ENCODE measurements around the gene ASPDH.

Gene ASPDH

DNA sequence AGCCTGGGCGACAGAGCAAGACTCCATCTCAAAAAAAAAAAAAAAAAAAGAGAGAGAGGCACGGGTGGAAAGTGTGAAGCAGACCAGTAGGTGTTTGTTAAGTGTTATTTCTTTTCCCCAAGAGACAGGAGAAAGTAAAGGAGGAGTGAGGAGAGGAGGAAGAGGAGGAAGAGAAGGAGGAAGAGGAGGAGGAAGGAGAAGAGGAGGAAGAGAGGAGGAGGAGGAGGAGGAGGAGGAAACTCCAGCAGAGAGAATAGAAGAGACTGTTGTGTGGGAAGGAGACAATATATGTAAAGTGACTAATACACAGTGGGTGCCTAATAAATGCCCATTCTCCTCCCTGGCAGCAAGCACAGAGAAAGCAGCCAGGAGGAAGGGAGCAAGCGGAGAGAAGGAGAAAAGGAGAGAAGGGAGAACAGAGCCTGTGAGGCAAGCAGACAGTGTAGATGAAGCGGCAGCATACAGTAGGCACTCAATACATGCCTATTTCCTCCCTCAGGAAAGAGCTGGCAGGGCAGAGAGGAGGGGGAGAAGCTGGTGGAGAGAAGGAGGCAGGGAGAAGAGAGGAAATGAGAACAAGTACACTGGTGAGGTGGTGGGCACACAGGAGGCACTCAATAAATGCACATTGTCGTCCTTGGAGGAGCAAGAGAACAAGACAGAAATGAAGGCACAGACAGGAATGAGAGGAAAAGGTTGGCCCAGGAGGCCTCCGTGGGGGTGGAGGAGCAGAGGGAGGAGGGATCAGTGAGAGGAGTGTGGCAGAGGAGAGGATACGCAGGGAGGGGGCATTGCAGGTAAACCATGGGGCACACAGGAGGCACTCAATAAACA is 19.3 kb downstream of the ASPDH start:
- no peak for DNase-seq

GRCh38 chr19:50493171-50493570 is 20.5 kb downstream of the ASPDH start:
- DNase-seq: no peak

GRCh38 chr19:50492303-50493052 is 21.2 kb downstream of the ASPDH start:
- DNase-seq: no peak

- DNase-seq: no peak
Observed at GRCh38 chr19:50490991-50491472, 22.7 kb downstream of the ASPDH start.

GRCh38 chr19:50490411-50490811 is 23.3 kb downstream of the ASPDH start:
- no peak for DNase-seq

- DNase-seq: no peak
Observed at GRCh38 chr19:50489461-50490011, 24.2 kb downstream of the ASPDH start.

GRCh38 chr19:50488389-50489194 is 25.1 kb downstream of the ASPDH start:
- DNase-seq: no peak

GRCh38 chr19:50486823-50487515 is 26.7 kb downstream of the ASPDH start:
- no peak for DNase-seq

DNA sequence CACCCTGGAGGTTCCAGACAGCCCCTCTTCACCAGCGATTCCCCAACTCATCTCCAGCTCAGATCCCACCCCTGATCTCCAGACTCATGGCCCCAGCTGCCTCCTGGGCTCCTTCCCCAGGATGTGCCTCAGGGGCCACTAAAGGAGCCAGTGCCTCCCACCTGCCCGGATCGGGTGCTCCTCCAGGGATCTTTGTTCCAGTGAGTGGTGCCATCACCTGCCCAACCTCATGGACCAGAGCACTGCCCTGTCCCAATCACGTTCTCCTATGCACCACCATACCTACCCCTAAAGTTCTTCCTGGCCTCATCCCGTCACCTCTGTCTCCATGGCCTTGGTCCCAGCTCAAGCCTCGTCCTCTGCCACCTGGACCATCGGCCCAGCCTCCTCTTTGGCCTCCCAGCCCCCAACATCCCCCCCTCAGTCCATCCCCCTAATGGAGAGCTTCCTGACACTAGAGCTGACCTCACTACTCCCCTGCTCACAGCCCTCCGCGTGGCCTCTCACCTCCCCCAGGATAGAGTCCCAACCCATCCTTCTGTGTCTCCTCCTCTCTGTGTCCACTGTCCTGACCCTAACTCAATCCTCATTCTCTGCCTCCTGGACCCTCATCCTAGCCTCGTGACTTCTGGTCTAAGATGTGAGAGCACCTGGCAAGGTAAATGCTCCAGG is 28.3 kb downstream of the ASPDH start:
- DNase-seq: no peak

- no peak for DNase-seq
Observed at GRCh38 chr19:50482916-50483315, 30.8 kb downstream of the ASPDH start.

DNA sequence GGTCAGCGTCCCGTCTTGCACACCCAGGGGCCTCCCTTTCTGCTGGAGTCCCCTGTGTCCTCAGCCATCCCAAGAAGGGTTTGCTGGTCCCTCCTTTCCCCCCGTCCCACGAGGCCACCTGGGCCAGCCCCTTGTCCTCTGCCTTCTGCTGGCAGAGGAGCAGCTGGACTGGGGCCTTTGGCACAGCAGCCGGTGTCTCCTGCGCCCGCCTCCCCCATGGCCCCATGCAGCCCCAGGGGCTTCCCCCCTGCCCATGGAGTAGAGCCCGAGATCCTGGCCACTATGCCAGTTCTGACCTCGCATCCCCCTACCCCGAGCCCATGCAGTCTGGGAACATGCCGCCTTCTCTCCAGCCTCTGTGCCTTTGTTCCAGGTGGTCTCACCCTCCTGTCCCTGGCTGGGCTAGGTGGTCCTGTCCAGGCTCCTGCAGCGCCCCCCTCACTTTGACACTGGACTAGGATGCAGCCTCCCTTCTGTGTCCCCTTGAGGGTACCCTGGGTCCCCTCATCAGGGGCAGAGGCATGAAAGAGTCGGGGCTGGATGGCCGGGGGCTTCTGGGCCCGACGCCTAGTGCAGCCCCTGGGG is 31.4 kb downstream of the ASPDH start:
- DNase-seq: no peak

DNA sequence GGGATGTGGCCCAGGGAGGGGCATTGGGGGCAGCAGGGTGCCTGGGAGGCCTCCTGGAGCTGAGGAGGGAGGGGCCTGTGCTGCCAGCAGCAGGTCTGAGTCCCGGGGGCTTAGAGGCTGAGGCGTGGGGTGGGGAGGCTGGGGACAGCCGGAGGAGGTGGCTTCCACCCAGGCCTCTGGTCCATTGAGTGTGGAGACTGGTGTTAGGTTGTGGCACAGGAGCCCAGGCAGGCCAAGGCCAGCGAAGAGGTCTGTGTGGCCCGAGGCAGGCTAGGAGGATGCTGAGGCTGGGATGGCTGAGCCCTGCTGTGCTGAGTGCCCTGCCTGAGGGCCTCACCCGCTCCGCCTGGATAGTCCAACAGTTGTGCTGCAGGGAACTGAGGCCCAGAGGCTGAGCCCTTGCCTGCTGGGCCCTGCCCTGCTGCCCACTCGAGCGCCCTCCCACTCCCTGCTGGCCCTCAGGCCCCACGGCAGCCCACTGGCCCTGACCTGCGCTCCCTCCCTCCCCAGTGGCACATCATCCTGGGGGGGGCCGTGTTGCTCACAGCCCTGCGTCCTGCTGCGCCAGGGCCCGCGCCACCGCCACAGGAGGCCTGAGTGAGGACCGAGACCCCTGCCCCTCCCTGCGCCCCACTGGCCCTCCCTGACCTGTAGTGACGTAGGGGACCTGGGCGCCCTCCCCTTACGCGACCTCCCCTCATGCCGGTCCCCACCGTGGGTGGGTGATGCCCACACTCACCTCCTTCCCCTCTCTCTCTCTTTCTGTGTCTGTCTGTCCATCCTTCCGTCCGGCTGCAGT is 32.2 kb downstream of the ASPDH start:
- DNase-seq: no peak

DNA sequence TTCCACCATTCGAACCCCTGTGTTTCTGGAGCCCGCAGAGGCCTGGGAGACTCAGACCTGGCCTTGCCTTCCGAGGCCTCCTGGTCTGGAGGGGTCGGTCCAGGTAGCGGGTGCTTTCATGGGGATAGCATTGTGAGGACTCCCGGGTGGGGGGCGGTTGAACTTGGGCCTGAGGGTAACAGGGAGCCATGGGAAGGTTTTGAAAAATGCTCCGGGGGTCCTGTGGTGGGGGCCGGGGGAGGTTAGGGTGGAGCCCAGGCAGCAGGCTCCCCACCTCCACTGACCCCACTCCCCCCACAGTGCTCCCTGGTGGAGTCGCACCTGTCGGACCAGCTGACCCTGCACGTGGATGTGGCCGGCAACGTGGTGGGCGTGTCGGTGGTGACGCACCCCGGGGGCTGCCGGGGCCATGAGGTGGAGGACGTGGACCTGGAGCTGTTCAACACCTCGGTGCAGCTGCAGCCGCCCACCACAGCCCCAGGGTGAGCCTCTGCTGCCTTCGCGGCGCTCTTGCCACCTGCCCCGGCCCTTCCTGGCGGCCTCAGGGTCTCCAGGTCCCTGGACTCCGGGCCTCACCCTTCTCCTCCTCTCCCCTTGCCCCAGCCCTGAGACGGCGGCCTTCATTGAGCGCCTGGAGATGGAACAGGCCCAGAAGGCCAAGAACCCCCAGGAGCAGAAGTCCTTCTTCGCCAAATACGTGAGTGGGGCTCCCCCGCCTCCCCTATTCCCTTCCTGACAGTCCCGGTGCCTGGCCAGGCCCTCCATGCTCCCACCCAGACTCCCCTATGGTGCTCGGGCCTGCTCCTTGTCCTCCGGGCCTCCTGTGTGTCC is 33.2 kb downstream of the ASPDH start:
- DNase-seq: no peak

GRCh38 chr19:50479761-50480251 is 33.9 kb downstream of the ASPDH start:
- DNase-seq: no peak

DNA sequence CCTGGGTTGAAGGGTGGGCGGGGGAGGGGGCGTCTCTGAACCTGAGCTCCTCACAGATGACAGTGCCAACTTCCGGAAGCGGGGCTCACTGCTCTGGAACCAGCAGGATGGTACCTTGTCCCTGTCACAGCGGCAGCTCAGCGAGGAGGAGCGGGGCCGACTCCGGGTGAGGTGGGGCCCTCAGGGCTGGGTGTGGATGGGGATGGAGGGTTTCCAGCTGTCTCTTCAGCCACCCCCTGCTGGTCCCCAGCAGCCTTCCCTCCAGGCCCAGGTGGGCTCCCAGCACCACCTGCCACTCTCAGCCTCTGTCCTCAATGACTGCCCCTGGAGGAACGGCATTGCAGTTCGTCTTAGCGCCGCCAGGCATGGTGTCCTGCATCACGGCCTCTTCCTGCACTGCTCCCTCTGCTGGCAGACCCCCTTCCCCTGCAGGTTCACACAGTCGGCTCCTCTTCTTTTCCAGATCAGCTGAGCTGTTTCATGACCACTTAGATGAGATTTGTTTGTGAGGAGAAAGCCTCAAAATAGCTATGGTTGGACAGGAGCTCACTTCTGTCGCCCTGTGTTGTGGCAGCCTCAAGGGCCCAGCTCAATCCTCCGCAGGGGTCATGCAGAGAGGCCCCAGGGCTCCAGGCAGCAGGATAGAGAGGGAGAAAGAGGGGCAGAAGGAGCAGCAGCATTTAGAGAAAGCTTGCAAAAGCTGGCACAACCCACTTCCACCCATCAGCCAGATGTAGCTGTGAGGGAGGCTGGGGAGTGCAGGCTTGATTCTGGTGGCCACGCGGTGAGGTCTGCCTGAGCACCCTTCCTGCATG is 34.6 kb downstream of the ASPDH start:
- no peak for DNase-seq

DNA sequence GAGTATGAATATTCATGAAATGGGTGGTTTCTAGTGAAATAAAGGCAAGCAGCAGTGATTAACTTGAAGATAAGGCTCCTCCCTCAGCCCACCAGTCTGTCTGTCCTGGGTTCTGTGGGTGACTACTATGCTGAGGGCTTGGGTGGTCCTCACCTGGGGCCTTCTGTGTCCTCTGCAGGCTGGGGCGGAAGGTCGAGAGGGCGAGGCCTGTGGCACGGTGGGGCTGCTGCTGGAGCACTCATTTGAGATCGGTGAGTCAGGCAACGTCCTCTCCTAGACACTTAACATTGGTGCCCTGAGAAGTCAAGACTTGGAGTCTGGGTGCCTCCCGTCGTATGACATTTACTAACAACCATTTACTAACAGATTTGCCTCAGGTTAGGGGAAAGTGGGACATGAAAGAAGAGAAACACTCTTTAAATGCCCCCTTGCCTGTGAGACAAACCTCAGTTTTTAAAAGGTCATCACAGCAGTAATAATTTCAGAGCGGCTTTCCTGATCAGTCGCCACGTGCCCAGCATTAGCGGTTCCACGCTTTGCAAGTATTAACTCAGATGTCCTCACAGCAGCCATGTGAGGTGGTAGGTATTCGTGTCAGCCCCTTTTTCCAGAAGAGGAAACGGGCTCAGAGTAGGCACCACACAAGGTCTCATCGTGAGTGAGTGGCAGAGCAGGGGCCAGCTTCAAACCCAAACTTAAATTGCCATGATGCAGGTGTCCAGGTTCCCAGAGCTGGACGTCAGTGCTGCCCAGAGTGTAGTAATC is 35.8 kb downstream of the ASPDH start:
- DNase-seq: no peak

- no peak for DNase-seq
Observed at GRCh38 chr19:50476907-50477238, 36.8 kb downstream of the ASPDH start.

Measured in NCI-H2081 (cell line).